ENCODE data around the gene GUF1. TPM values are rescaled to one million over a fixed set of nuclear protein-coding genes. Genes with fewer than 3 reads are reported as not detected.
A peak's percentile ranks its signal among the peaks of the same experiment; 100 is the strongest.

Gene GUF1
- total RNA-seq, 2 donors from 2014 or later: 42.8 to 43.7 TPM

GRCh38 chr4:44720371-44720770 lies 42.2 kb downstream of the GUF1 start:
- Mint-ChIP-seq H3K27ac (no peak overlapping the region), H3K9me3 (no peaks in the 10 kb centered on the region), H3K27me3 (ENCODE audit: insufficient read depth) (peaks cover 4% of the 10 kb centered on the region), H3K4me1 (peaks cover 9% of the 10 kb centered on the region), H3K36me3 (ENCODE audit: low read depth) (no peaks in the 10 kb centered on the region), H3K4me3 (no peak overlapping the region)
- WGBS, 2 experiments (ENCODE audit: insufficient coverage in 1 of 2, insufficient read length in 1 of 2): 90 to 94% methylated on average over 4 of the region's 4 CpGs
- Histone ChIP-seq H3K27ac (ENCODE audit: low read depth, low read length) (no peak overlapping the region), H3K9me3 (ENCODE audit: control insufficient read depth, low read length) (no peaks in the 10 kb centered on the region), H3K4me1 (ENCODE audit: control insufficient read depth, insufficient read depth, low read length) (no peaks in the 10 kb centered on the region), H3K36me3 (ENCODE audit: control insufficient read depth, insufficient read depth, low read length) (no peaks in the 10 kb centered on the region), H3K27me3 (ENCODE audit: control insufficient read depth, insufficient read depth, low read length, poor library complexity, severe bottlenecking) (no peaks in the 10 kb centered on the region), H3K9ac (ENCODE audit: extremely low read depth, low read length, poor library complexity, severe bottlenecking) (no peak overlapping the region), H3K4me3 (ENCODE audit: low read length) (no peak overlapping the region)
- no peak for DNase-seq
- no peak for TF ChIP-seq CTCF (conservative IDR thresholded peaks at IDR 0.05)

- WGBS, 2 experiments (ENCODE audit: insufficient coverage in 1 of 2, insufficient read length in 1 of 2): 98 to 100% methylated on average over 1 to 3 of the region's 3 CpGs
- H3K27me3 ChIP-seq (ENCODE audit: control insufficient read depth, insufficient read depth, low read length, poor library complexity, severe bottlenecking): peaks cover 4% of the 10 kb centered on the region
Measured at GRCh38 chr4:44722001-44722400, 43.8 kb downstream of the GUF1 start.

GRCh38 chr4:44725166-44725565 lies 46.9 kb downstream of the GUF1 start:
- H3K9me3 ChIP-seq (ENCODE audit: control insufficient read depth, low read length): no peaks in the 10 kb centered on the region
- no peak for TF ChIP-seq CTCF (conservative IDR thresholded peaks at IDR 0.05)
- no peak overlapping the region for H3K9ac ChIP-seq (ENCODE audit: extremely low read depth, low read length, poor library complexity, severe bottlenecking)
- H3K4me1 ChIP-seq (ENCODE audit: control insufficient read depth, insufficient read depth, low read length): no peaks in the 10 kb centered on the region
- Mint-ChIP-seq H3K4me3 (peak overlapping the region; percentile 73), H3K4me1 (peaks cover 9% of the 10 kb centered on the region), H3K27ac (no peak overlapping the region), H3K9me3 (no peaks in the 10 kb centered on the region), H3K27me3 (ENCODE audit: insufficient read depth) (peaks cover 25% of the 10 kb centered on the region), H3K36me3 (ENCODE audit: low read depth) (no peaks in the 10 kb centered on the region)
- no peak overlapping the region for H3K27ac ChIP-seq (ENCODE audit: low read depth, low read length)
- peak overlapping the region; percentile 87 for H3K4me3 ChIP-seq (ENCODE audit: low read length)
- DNase-seq: no peak
- H3K27me3 ChIP-seq (ENCODE audit: control insufficient read depth, insufficient read depth, low read length, poor library complexity, severe bottlenecking): peaks cover 10% of the 10 kb centered on the region
- 62 to 64% methylated on average over 6 of the region's 6 CpGs for WGBS, 2 experiments (ENCODE audit: insufficient coverage in 1 of 2, insufficient read length in 1 of 2)
- no peaks in the 10 kb centered on the region for H3K36me3 ChIP-seq (ENCODE audit: control insufficient read depth, insufficient read depth, low read length)

More at GRCh38 chr4:44722001-44722400, 43.8 kb downstream of the GUF1 start:
- peaks cover 15% of the 10 kb centered on the region for H3K27me3 Mint-ChIP-seq (ENCODE audit: insufficient read depth)
- no peak overlapping the region for H3K4me3 Mint-ChIP-seq
- H3K27ac Mint-ChIP-seq: no peak overlapping the region
- H3K4me1 Mint-ChIP-seq: peaks cover 9% of the 10 kb centered on the region
- H3K9me3 Mint-ChIP-seq: no peaks in the 10 kb centered on the region
- H3K9ac ChIP-seq (ENCODE audit: extremely low read depth, low read length, poor library complexity, severe bottlenecking): no peak overlapping the region
- no peak for TF ChIP-seq CTCF (conservative IDR thresholded peaks at IDR 0.05)
- no peaks in the 10 kb centered on the region for H3K4me1 ChIP-seq (ENCODE audit: control insufficient read depth, insufficient read depth, low read length)
- H3K36me3 ChIP-seq (ENCODE audit: control insufficient read depth, insufficient read depth, low read length): no peaks in the 10 kb centered on the region
- DNase-seq: no peak
- H3K36me3 Mint-ChIP-seq (ENCODE audit: low read depth): no peaks in the 10 kb centered on the region
- no peaks in the 10 kb centered on the region for H3K9me3 ChIP-seq (ENCODE audit: control insufficient read depth, low read length)
- H3K4me3 ChIP-seq (ENCODE audit: low read length): no peak overlapping the region
- H3K27ac ChIP-seq (ENCODE audit: low read depth, low read length): no peak overlapping the region

Data from endodermal cell (in vitro differentiated cells).